OCI-M1 (cell line): ENCODE results near the gene TBC1D16.

ENCODE experiments used
- DNase-seq: peaks from one replicate; lab custom pipeline; 2025; lab: John Stamatoyannopoulos, UW

The TBC1D16 gene

DNA sequence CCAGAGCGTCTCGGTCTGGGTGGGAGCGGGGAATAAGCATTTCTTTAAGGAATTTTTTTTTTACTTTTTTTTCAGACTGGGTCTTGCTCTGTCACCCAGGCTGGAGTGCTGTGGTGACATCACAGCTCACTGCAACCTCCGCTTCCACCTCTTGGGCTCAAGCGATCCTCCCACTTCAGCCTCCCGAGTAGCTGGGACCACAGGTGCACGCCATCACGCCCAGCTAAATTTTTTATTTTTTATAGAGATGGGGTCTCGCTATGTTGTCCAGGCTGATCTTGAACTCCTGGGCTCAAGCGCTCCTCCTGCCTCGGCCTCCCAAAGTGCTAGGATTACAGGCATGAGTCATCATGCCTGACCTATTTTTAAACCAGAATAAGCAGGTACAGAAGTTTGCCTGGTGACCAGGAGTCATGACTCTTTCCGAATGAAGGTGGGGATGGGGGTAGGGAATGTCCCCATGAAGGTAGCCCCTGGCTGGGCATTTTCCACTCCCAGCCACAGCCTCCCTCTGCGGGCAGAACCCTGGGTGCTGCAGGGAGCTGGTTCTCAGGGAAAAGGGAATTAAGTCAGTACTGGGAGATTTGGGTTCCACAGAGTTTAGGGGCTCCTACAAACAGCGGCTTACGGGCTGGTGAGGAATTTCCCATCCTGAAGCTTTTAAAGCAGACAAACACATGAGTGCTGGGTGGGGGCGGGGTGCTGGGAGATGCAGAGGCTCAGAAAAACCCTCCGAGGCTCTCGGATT, 48.3 kb downstream of the TBC1D16 start:
- no peak for DNase-seq

- no peak for DNase-seq
Measured at GRCh38 chr17:79986411-79987186, 49.1 kb downstream of the TBC1D16 start.

DNA sequence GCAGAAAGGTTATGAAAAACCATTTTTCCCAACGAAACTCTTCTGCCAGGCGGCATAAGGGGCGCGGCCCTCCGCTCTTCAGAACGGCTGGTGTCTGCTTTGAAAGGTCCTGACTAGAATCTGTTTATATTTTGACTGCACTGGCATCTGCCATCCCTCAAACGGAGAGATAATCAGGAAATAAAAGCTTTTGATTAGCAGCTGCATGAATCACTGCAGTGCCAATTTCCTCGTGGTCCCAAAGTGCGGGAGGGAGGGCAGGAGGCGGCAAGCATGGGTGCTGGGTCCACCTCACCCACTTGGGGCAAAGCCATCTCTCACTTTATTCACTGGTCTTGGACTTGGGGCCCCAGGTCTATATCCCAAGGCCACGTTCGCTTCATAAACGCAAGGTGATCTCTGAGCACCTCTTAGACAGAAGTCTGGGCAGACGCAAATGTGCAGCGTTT, 49.7 kb downstream of the TBC1D16 start:
- no peak for DNase-seq

DNA sequence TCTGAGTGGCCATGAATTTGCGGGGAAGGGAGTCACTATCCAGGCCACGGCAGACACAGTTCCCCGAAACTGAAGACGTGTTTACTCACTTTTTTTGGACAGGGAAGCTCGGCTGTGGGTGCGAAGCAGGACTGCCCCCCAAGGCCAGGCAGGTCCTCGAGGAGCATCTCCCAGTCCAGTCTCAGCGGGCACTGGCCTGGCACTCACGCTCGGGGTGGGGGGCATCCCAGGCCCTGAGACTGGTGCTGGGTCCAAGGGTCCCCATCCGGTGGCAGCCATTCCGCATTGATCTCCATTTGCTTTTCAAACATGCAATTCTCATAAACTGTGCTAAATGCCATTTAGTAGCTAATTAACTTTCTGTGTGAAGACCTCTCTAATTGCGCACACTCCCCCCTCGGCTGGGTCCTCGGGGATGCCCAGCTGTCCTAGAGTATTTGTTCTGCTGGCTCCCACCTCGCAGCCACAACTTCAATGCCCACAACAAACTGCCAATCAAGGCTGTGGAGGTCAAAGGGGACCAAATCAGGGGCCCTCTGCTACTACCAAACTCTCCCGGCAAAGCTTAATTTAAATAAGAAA, 50.2 kb downstream of the TBC1D16 start:
- DNase-seq: no peak

- DNase-seq: no peak
Measured at GRCh38 chr17:79984877-79985276, 50.8 kb downstream of the TBC1D16 start.

DNA sequence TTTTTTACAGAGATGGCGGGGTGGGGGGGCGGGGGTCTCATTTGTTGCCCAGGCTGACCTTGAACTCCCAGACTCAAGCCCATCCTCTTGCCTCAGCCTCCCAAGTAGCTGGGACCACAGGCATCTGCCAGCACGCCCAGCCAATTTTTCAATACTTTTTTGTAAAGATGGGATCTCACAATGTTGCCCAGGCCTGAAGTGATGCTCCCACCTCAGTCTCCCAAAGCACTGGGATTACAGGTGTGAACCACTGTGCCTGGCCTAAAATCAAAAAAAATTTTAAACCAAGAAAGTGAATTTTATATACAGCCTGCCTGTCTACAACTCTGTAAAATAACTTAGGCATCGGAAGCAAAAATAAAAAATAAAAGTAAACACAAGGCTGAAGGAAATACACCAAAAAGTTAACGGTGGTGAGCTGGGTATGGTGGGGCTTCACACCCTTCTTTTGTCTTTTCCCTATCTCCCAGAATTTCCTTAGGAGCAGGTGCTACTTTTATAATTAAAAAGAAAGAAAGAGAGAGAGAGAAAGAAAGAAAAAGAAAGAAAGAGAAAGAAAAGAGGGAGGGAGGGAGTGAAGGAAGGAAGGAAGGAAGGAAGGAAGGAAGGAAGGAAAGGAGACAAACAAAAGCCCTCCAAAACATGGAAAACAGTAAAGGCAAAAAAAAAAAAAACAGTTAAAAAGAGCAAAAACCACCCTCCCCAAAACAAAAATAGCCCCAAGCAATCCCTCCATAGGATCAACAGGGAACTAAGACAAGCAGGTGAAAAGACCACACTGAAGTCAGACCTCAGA, 51.4 kb downstream of the TBC1D16 start:
- DNase-seq: no peak

GRCh38 chr17:79983456-79983855, 52.2 kb downstream of the TBC1D16 start:
- DNase-seq: no peak

GRCh38 chr17:79982986-79983385, 52.7 kb downstream of the TBC1D16 start:
- DNase-seq: no peak

DNA sequence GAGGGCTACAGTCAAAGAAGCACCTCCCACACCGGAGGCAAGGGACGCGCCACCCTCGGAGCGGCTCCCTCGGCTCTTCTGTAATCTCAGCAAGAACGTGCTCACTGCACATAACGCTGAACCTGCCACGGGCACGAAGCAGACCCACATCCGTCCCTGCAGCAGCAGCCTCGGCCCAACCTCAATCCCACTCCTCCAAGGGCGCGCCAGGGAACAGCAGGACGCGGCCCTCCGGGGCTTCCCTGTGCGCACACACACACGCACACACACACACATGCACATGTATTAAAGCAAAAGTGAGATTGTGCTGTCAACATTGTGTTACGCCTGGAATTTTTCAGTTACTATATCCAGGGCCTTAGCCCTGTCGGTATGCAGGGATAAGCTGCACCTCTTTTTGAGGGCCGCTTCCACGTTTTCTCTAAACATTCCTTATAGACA, 54.0 kb downstream of the TBC1D16 start:
- DNase-seq: no peak

DNA sequence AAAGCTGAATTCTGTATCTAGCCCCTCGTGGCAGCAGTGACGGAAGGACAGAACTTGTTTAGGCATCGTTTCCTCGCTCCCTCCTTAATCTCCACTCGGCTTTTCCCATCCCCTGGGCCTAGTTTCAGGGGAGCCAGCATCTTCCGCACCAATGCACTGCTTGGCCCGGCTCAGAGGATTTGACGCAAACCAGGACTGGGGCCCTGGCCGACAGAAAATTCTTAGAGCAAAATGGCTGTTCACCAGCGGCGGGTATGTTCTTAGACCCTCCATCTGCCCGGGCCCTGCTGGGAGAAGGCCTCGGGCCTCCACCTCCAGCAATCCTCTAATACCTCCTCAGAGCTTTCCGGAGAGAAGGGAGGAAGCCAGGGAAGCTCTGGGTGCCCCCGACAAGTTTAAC, 54.6 kb downstream of the TBC1D16 start:
- DNase-seq: no peak

DNA sequence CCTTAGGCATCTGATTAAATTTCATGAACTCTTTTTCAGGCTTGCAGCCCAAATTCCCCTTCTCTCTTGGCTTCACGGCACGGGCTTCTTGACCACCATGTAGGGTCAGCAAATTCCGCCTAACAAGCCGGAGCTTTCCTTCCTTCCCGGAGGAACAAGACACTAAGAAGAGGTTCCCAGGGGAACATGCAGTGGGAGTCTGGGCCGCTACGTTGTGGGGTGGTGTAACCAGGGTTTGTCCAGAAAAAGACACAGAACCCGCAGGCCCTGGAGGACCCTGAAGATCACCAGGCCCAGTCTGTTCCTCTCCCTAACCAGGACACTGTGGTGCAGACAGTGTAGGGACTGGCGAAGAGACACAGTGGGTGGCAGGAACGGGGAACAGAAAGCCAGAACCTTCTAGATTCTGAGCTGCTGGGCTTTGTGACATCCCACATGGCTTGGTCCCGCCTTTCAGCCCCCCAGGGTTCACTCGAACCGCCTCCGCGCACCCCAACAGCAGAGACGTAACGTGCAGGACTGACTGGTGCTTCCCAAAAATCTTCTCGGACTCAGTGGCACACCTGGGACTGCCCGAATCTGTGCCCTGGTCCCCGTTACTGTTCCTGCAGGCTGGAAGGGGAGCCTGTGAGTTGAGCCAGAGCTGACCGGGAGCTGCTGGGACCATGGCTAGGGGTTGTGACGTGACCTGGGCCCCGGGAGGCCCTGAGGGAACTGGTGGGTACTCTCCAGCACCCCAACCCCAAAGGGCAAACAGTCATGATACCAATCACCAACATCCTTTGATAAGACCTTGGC, 55.2 kb downstream of the TBC1D16 start:
- DNase-seq: no peak

GRCh38 chr17:79979816-79980215, 55.9 kb downstream of the TBC1D16 start:
- no peak for DNase-seq

- no peak for DNase-seq
Measured at GRCh38 chr17:79979221-79979741, 56.4 kb downstream of the TBC1D16 start.

DNA sequence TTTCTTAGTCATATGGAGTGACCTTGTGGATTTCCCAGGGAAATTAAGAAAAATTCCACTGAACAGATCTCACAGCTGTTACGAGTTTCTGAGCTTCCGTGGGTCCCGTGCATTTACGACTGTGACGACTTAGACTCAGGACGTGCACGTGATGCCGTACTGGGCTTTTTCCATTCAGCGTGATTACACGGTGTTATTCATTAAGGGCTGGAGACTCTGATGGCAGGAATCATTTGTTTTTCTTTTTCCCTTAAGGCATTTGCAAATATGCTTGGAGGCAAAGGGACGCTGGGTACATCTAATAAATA, 57.2 kb downstream of the TBC1D16 start:
- no peak for DNase-seq

DNA sequence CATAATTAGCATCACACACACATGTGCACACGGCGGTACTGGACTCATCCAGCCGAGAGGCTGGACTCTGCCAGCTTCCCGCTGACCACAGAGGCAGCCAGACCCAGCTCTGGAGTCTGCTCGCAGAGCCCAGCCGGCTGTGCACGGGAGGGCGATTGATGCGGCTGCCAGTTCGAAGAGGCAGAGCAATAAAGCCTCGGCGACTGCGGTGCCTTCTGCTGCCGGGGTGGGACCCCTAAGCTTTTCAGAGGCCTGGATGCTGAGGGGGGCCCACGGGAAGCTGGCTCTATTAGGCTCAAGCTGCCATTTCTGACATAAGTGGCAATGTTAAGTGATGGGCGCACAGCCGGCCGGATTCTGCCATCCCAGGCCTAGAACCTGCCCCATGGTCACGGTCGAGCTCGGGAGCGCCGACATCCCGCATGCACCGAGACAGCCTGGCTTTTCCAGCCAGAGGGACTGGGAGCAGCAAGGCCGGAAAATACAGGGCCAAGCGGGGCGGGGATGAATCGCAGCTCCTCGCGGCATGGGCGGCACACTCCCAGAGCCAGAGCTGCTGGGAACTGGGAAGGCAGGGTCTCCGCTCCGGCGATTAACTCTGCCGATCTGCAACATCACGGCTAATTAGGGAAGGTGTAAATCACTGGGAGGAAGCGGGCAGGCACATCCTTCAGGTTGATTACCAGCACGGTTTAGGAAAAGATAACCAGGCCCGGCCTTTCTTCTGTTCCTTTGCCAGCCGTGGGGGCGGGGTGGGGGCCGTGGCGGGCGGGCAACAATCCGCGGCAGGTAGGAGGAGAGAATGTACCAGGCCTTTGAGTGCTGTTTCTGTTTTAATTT, 57.7 kb downstream of the TBC1D16 start:
- no peak for DNase-seq

DNA sequence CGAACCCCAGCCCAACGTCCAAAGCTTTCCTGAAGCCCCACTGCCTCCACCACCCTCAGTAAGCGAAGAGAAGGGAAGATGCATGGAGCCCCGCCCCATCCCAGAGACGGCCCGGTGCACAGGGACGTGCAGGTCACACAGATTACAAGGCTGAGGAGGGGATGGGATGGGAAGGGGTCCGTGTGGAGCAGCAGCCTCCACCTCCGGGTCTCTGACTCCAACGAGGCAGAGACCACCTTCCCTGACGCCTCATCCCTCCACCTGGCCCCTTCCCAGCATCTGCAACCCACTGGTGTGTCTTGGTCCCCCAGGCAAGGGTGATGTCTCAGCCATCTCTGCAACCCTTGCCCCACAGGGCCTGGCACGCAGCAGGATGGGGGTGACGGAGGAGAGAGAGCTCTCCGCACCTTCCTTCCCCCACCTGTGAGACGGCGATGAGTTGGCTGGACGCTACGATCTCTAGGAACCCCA, 58.5 kb downstream of the TBC1D16 start:
- DNase-seq: no peak

DNA sequence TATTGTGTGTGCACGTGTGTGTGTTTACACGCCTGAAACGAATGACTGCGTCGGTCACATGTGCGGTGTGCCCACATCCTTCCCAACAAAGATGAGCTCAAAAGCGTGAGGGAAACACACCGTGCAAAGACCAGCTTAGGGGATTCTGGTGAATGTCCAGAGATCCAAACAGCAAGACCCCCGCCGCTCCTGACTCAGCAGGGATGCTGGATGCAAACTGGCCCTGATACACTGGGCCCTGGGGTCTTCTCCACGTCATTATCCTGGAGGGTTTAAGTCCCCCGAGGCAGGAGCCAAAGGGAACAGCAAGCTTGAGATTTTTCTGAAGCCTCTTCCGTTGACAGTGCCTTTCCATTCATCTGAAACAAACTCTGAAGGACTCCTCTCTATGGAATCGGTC, 59.2 kb downstream of the TBC1D16 start:
- no peak for DNase-seq

- no peak for DNase-seq
Measured at GRCh38 chr17:79975498-79976134, 60.1 kb downstream of the TBC1D16 start.

DNA sequence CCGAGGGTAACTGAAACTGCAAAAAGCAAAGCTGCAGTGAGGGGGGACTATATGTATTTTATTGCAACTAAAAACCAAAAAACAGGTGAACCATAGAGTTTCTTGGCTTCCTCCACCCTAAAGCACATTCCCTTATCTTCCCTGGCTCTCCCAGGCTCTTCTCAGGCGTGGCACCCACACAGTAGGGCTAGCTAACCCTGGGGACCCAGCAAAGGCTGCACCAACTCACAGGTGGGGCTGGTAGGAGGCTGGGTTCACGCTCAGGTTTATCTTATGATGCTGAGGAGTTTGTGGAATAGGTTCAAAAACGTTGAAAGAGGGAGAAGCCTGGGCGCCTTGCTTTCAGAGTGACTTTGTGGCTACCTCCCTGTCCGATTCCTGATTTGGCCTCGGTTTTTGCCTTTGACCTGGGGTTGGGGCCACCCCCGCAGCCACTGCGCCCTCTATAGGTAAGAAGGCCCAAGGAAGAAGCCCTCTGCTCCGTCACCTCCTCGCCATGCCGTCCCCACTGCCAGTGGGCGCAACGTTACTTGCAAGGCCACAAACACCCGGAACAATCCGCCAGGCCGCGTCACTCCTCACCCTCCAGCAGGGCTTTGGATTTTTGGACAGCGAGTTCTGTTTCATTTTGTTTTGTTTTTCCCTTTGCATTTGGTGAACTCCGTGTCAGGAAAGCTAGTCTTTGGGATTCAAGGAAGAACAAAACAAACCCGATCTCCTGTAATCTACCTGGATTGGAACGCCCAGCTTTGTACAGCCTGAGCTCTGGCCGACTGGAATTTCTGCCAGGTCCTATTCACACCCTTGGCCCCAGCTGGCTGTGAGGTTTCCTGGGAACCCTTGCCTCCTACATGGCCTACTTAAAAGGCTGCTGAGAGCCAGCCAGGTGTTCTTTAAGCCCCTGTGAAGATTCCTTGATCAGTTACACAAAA, 60.8 kb downstream of the TBC1D16 start:
- peak; percentile 38 for DNase-seq
